ENCODE results near the gene DOCK11.

- no peak for TF ChIP-seq CTCF (conservative IDR thresholded peaks at IDR 0.05; ENCODE audit: low read depth, low read length)
- no peak for TF ChIP-seq EZH2 (IDR thresholded peaks at IDR 0.05; ENCODE audit: borderline replicate concordance, low read depth, low read length, poor library complexity, severe bottlenecking)
Measured at GRCh38 chrX:118507766-118508165, 12.2 kb downstream of the DOCK11 start.
